Measurements from ENCODE around the gene NISCH.

DNA sequence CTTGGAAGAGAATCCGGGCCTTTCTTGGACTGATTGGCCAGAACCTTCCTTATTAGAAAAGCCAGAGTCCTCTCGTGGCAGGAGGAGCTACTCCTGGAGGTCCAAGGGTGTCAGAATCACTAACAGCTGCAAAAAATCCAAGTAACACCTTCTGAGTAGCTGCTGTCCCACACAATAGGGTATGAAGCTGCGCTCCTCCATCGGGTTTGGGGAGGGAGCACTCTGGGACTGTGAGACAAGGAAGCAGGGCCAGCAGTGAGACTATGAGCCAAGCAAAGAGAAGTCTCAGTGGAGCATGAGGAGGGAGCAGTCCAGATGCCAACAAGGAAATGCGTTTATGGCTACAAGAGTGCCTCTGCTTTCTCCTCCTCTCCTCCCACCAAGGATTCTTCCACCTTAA is 32.2 kb upstream of the NISCH start:
- TF ChIP-seq TCF4 (CRISPR knock-in tag; IDR thresholded peaks at IDR 0.05; ENCODE audit: borderline replicate concordance), result no peak
- no peak for TF ChIP-seq CSDC2 (CRISPR knock-in tag; IDR thresholded peaks at IDR 0.05)
- TF ChIP-seq, protein P1, sequence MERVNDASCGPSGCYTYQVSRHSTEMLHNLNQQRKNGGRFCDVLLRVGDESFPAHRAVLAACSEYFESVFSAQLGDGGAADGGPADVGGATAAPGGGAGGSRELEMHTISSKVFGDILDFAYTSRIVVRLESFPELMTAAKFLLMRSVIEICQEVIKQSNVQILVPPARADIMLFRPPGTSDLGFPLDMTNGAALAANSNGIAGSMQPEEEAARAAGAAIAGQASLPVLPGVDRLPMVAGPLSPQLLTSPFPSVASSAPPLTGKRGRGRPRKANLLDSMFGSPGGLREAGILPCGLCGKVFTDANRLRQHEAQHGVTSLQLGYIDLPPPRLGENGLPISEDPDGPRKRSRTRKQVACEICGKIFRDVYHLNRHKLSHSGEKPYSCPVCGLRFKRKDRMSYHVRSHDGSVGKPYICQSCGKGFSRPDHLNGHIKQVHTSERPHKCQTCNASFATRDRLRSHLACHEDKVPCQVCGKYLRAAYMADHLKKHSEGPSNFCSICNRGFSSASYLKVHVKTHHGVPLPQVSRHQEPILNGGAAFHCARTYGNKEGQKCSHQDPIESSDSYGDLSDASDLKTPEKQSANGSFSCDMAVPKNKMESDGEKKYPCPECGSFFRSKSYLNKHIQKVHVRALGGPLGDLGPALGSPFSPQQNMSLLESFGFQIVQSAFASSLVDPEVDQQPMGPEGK (CRISPR knock-in tag; IDR thresholded peaks at IDR 0.05; ENCODE audit: borderline replicate concordance), result no peak
- TF ChIP-seq ISL1 (CRISPR knock-in tag; IDR thresholded peaks at IDR 0.05), result no peak

All from SK-N-SH treated with all-trans-retinoic acid at 6 μM for 48 hours (cell line).